GM23338 (cell line): ENCODE data around the gene TSPOAP1.

Experiments used
- EZH2 ChIP-seq: fragments of 200-600 bp; sonication (generic); IDR thresholded peaks from one replicate; pipeline ENCODE4 v1.8.0; 2017; ENCODE audit warnings: antibody characterized with exemption, mild to moderate bottlenecking, low read depth; ENCODE audit not compliant: unreplicated experiment
- EZH2phosphoT487 ChIP-seq: fragments of 200-600 bp; sonication (generic); IDR thresholded peaks from one replicate; pipeline ENCODE4 v1.8.1; 2018; ENCODE audit warnings: antibody characterized with exemption; ENCODE audit not compliant: unreplicated experiment
- JUNB ChIP-seq: IDR thresholded peaks from one replicate; pipeline ENCODE4 v1.6.1; 2016; ENCODE audit warnings: antibody characterized with exemption; ENCODE audit not compliant: unreplicated experiment
- POLR2AphosphoS5 ChIP-seq: IDR thresholded peaks from 2 replicates; pipeline ENCODE4 v1.6.1; 2016; ENCODE audit warnings: antibody characterized with exemption, low read depth
- TF ChIP-seq, protein P1 (sequence below), 2 experiments: fragments of 200-600 bp in 1 of 2; sonication (generic) in 1 of 2; conservative IDR thresholded peaks; 2 replicates each; pipeline versions ENCODE4 v1.5.1 to v1.6.1; 2016 to 2017; ENCODE audit warnings: antibody characterized with exemption in 2 of 2, low read depth in 2 of 2, mild to moderate bottlenecking in 2 of 2, moderate library complexity in 1 of 2
- TF ChIP-seq, protein P2 (sequence below): IDR thresholded peaks from 2 replicates; pipeline ENCODE4 v1.6.1; 2016; ENCODE audit warnings: antibody characterized with exemption
- TF ChIP-seq, protein P3 (sequence below): IDR thresholded peaks from one replicate; pipeline ENCODE4 v1.6.1; 2018; ENCODE audit warnings: antibody characterized with exemption; ENCODE audit not compliant: unreplicated experiment

DNA sequence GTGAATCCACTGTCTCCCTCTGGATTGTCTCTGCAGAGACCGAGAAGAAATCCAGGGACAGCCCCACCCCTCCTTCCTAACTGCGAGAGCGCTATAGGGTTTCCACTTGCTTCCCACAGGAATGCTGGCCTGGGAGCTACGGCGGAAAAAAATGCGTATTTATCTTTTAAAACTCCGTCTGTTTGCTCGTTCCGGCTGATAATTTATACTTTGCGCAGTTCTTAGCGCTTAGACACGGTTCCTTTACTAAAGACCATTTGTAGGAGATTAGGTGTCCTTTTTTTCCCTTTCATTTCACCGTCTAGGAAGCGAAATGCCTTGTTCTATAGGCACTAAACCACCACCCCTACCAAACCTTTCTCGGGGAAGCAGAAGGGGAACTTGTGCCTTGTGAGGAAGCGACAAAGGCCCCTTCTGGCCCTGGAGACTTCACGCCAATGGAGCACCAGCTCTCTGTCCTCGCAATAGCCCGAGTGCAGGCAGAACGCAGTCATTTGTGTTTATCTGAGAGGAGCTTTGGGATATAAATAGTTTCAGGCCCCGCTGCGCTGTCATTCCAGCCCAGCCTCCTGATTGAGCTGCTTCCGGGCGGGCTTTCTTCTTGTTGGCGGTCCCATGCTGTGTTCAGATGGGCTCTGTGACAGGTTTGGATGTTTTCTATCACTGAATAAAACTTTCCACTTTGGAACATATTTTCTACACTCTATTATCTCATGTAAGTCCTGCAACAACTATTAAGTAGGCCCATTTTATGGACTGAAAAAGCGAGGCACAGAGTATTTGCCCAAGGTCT, 24.2 kb upstream of the TSPOAP1 start:
- TF ChIP-seq, protein P1, sequence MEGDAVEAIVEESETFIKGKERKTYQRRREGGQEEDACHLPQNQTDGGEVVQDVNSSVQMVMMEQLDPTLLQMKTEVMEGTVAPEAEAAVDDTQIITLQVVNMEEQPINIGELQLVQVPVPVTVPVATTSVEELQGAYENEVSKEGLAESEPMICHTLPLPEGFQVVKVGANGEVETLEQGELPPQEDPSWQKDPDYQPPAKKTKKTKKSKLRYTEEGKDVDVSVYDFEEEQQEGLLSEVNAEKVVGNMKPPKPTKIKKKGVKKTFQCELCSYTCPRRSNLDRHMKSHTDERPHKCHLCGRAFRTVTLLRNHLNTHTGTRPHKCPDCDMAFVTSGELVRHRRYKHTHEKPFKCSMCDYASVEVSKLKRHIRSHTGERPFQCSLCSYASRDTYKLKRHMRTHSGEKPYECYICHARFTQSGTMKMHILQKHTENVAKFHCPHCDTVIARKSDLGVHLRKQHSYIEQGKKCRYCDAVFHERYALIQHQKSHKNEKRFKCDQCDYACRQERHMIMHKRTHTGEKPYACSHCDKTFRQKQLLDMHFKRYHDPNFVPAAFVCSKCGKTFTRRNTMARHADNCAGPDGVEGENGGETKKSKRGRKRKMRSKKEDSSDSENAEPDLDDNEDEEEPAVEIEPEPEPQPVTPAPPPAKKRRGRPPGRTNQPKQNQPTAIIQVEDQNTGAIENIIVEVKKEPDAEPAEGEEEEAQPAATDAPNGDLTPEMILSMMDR (conservative IDR thresholded peaks at IDR 0.05; ENCODE audit: low read depth in 2 of 2) = no peak
- TF ChIP-seq EZH2 = peak; percentile 33
- TF ChIP-seq POLR2AphosphoS5 = no peak
- no peak for TF ChIP-seq EZH2phosphoT487
- TF ChIP-seq, protein P2, sequence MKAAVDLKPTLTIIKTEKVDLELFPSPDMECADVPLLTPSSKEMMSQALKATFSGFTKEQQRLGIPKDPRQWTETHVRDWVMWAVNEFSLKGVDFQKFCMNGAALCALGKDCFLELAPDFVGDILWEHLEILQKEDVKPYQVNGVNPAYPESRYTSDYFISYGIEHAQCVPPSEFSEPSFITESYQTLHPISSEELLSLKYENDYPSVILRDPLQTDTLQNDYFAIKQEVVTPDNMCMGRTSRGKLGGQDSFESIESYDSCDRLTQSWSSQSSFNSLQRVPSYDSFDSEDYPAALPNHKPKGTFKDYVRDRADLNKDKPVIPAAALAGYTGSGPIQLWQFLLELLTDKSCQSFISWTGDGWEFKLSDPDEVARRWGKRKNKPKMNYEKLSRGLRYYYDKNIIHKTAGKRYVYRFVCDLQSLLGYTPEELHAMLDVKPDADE = no peak
- TF ChIP-seq, protein P3, sequence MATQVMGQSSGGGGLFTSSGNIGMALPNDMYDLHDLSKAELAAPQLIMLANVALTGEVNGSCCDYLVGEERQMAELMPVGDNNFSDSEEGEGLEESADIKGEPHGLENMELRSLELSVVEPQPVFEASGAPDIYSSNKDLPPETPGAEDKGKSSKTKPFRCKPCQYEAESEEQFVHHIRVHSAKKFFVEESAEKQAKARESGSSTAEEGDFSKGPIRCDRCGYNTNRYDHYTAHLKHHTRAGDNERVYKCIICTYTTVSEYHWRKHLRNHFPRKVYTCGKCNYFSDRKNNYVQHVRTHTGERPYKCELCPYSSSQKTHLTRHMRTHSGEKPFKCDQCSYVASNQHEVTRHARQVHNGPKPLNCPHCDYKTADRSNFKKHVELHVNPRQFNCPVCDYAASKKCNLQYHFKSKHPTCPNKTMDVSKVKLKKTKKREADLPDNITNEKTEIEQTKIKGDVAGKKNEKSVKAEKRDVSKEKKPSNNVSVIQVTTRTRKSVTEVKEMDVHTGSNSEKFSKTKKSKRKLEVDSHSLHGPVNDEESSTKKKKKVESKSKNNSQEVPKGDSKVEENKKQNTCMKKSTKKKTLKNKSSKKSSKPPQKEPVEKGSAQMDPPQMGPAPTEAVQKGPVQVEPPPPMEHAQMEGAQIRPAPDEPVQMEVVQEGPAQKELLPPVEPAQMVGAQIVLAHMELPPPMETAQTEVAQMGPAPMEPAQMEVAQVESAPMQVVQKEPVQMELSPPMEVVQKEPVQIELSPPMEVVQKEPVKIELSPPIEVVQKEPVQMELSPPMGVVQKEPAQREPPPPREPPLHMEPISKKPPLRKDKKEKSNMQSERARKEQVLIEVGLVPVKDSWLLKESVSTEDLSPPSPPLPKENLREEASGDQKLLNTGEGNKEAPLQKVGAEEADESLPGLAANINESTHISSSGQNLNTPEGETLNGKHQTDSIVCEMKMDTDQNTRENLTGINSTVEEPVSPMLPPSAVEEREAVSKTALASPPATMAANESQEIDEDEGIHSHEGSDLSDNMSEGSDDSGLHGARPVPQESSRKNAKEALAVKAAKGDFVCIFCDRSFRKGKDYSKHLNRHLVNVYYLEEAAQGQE = no peak
- TF ChIP-seq JUNB = no peak
